WTC11 (cell line): ENCODE data around the gene PPIG. TPM values are rescaled to one million over a fixed set of nuclear protein-coding genes. Genes with fewer than 3 reads are reported as not detected.

Experiments used
- ATAC-seq: fragments of 200-7000 bp; cut with Tn5 transposase; 2 replicates; pipeline ENCODE4 v1.10.0; 2021; ENCODE audit warnings: mild to moderate bottlenecking, moderate library complexity
- CTCF ChIA-PET: fragments of 300-600 bp; sonication (Branson Sonifier 250); formaldehyde crosslinking; loops from one replicate; lab custom pipeline; 2021; ENCODE audit warnings: antibody characterized with exemption; lab: Charles Lee
- POLR2A ChIA-PET: fragments of 350-600 bp; sonication (Branson Sonifier 250); formaldehyde crosslinking; loops from one replicate; lab custom pipeline; 2021; ENCODE audit warnings: antibody characterized with exemption; lab: Charles Lee
- DNase-seq: peaks from one replicate; pipeline ENCODE4 v3.0.0; 2021; ENCODE audit warnings: low spot score
- H3K27ac Mint-ChIP-seq: 2 replicates; pipeline ENCODE4 v1.8.0; 2021; ENCODE audit warnings: mixed read lengths
- H3K27me3 Mint-ChIP-seq: 2 replicates; pipeline ENCODE4 v1.8.0; 2021; ENCODE audit warnings: low read depth, mild to moderate bottlenecking, moderate library complexity, mixed read lengths
- H3K36me3 Mint-ChIP-seq: 2 replicates; pipeline ENCODE4 v1.8.0; 2021; ENCODE audit warnings: mixed read lengths
- H3K4me1 Mint-ChIP-seq: 2 replicates; pipeline ENCODE4 v1.8.0; 2022; ENCODE audit warnings: mixed read lengths
- H3K4me3 Mint-ChIP-seq: 2 replicates; pipeline ENCODE4 v1.8.0; 2021; ENCODE audit warnings: mild to moderate bottlenecking, moderate library complexity, mixed read lengths
- H3K9me3 Mint-ChIP-seq: 2 replicates; pipeline ENCODE4 v1.8.0; 2021; ENCODE audit warnings: mixed read lengths
- ATF1 ChIP-seq: sonication (generic); formaldehyde crosslinking; IDR thresholded peaks from 2 replicates; pipeline ENCODE4 v1.8.1; 2023; ENCODE audit warnings: mild to moderate bottlenecking, moderate library complexity, missing genetic modification reagents
- EMX1 ChIP-seq: fragments of 250-450 bp; sonication (Bioruptor Pico); IDR thresholded peaks from 2 replicates; pipeline ENCODE4 v1.8.0; 2021; ENCODE audit warnings: mild to moderate bottlenecking
- ERG ChIP-seq: fragments of 250-450 bp; sonication (Bioruptor Pico); IDR thresholded peaks from 2 replicates; pipeline ENCODE4 v1.8.0; 2021; ENCODE audit warnings: mild to moderate bottlenecking
- ETV6 ChIP-seq: sonication (generic); formaldehyde crosslinking; IDR thresholded peaks from 2 replicates; pipeline ENCODE4 v1.8.1; 2022; ENCODE audit warnings: mild to moderate bottlenecking, missing genetic modification reagents
- FOXK1 ChIP-seq: sonication (generic); formaldehyde crosslinking; IDR thresholded peaks from 2 replicates; pipeline ENCODE4 v1.8.0; 2022; ENCODE audit warnings: mild to moderate bottlenecking, moderate library complexity, missing genetic modification reagents
- FOXP1 ChIP-seq: sonication (generic); formaldehyde crosslinking; IDR thresholded peaks from 2 replicates; pipeline ENCODE4 v1.8.0; 2022; ENCODE audit warnings: missing genetic modification reagents, mild to moderate bottlenecking, moderate library complexity, borderline replicate concordance
- GRHL2 ChIP-seq: fragments of 250-450 bp; sonication (Bioruptor Pico); IDR thresholded peaks from 2 replicates; pipeline ENCODE4 v1.8.0; 2022; ENCODE audit warnings: mild to moderate bottlenecking, moderate library complexity; ENCODE audit not compliant: insufficient replicate concordance, severe bottlenecking
- GTF2I ChIP-seq: fragments of 250-450 bp; sonication (Bioruptor Pico); conservative IDR thresholded peaks from 2 replicates; pipeline ENCODE4 v1.4.0; 2021; ENCODE audit warnings: mild to moderate bottlenecking
- HMGA2 ChIP-seq: fragments of 250-450 bp; sonication (Bioruptor Pico); IDR thresholded peaks from 2 replicates; pipeline ENCODE4 v1.4.0; 2021; ENCODE audit warnings: mild to moderate bottlenecking, moderate library complexity
- NR3C1 ChIP-seq: sonication (generic); formaldehyde crosslinking; conservative IDR thresholded peaks from 2 replicates; pipeline ENCODE4 v1.8.1; 2023; ENCODE audit warnings: low read depth, mild to moderate bottlenecking, missing genetic modification reagents
- ZBTB43 ChIP-seq: sonication (generic); formaldehyde crosslinking; IDR thresholded peaks from 2 replicates; pipeline ENCODE4 v1.8.1; 2023; ENCODE audit warnings: mild to moderate bottlenecking, missing genetic modification reagents
- ZNF138 ChIP-seq: sonication (generic); formaldehyde crosslinking; conservative IDR thresholded peaks from 2 replicates; pipeline ENCODE4 v1.8.1; 2022; ENCODE audit warnings: mild to moderate bottlenecking, moderate library complexity, missing genetic modification reagents
- ZNF317 ChIP-seq: sonication (generic); formaldehyde crosslinking; IDR thresholded peaks from 2 replicates; pipeline ENCODE4 v1.8.1; 2023; ENCODE audit warnings: low read depth, mild to moderate bottlenecking, moderate library complexity, missing genetic modification reagents, borderline replicate concordance
- ZNF671 ChIP-seq: fragments of 250-450 bp; sonication (Bioruptor Pico); IDR thresholded peaks from 2 replicates; pipeline ENCODE4 v1.8.0; 2021; ENCODE audit warnings: mild to moderate bottlenecking
- total RNA-seq: library from RNA; stranded (reverse); gene quantifications from 3 replicates; pipeline ENCODE4 v1.2.3, GENCODE V29; 2021
- TF ChIP-seq, protein P1 (sequence below): sonication (generic); formaldehyde crosslinking; IDR thresholded peaks from 2 replicates; pipeline ENCODE4 v1.8.1; 2022; ENCODE audit warnings: low read depth, mild to moderate bottlenecking, moderate library complexity, missing genetic modification reagents, borderline replicate concordance
- TF ChIP-seq, protein P2 (sequence below): sonication (generic); formaldehyde crosslinking; IDR thresholded peaks from 2 replicates; pipeline ENCODE4 v1.8.0; 2023; ENCODE audit warnings: missing genetic modification reagents
- TF ChIP-seq, protein P3 (sequence below): fragments of 250-450 bp; sonication (Bioruptor Pico); IDR thresholded peaks from 2 replicates; pipeline ENCODE4 v1.9.0; 2021; ENCODE audit warnings: mild to moderate bottlenecking

Gene PPIG
- total RNA-seq, 1 experiment from 2014 or later, result 77.7 TPM

DNA sequence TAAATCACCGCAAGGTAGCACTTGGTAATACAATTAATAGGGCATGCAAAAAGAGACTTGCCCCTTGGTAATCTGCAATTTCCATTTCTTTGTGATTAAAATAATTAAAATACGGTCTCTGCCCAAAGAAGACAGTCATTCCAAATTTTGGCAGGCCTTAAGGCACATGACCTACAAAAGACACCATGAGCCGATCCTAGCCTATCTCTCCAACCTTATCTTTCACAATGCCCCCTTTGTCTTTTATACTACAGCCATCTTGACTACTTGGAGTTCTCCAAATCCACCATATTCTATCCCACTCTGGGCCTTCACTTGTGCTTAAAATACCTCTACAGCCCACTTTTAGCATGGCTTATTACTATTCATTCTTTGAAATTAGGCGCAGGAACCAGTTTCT, 86.8 kb downstream of the PPIG start (continued):
- TF ChIP-seq, protein P1, sequence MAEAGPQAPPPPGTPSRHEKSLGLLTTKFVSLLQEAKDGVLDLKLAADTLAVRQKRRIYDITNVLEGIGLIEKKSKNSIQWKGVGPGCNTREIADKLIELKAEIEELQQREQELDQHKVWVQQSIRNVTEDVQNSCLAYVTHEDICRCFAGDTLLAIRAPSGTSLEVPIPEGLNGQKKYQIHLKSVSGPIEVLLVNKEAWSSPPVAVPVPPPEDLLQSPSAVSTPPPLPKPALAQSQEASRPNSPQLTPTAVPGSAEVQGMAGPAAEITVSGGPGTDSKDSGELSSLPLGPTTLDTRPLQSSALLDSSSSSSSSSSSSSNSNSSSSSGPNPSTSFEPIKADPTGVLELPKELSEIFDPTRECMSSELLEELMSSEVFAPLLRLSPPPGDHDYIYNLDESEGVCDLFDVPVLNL (CRISPR knock-in tag), result no peak
- no peak for TF ChIP-seq ZBTB43 (CRISPR knock-in tag)

GRCh38 chr2:169672406-169672805, 88.3 kb downstream of the PPIG start:
- Mint-ChIP-seq H3K4me1 (peaks cover 16% of the 10 kb centered on the region), H3K36me3 (no peaks in the 10 kb centered on the region), H3K27ac (no peak overlapping the region), H3K27me3 (no peaks in the 10 kb centered on the region; the same call in 1 of the 2 replicates), H3K9me3 (no peaks in the 10 kb centered on the region), H3K4me3 (no peak overlapping the region)
- ChIA-PET POLR2A (no interaction called here), CTCF (interaction anchor here (1.6 kb wide), 1 partner anchor 118 kb away, joined by 5 read pairs; no protein-coding TSS in a partner anchor)
- ATAC-seq (no peak), DNase-seq (no peak)
- no peak for TF ChIP-seq GRHL2 (CRISPR knock-in tag)
- no peak for TF ChIP-seq EMX1 (CRISPR knock-in tag)

GRCh38 chr2:169673106-169673505, 89.0 kb downstream of the PPIG start:
- TF ChIP-seq ZNF317 (no peak), FOXP1 (CRISPR knock-in tag) (no peak), ERG (CRISPR knock-in tag) (no peak), NR3C1 (CRISPR knock-in tag) (no peak), GTF2I (no peak), ZNF138 (CRISPR knock-in tag) (no peak), ATF1 (CRISPR knock-in tag) (no peak), ZNF671 (CRISPR knock-in tag) (no peak), ETV6 (CRISPR knock-in tag) (no peak), HMGA2 (CRISPR knock-in tag) (no peak), FOXK1 (CRISPR knock-in tag) (no peak)
- TF ChIP-seq, protein P2, sequence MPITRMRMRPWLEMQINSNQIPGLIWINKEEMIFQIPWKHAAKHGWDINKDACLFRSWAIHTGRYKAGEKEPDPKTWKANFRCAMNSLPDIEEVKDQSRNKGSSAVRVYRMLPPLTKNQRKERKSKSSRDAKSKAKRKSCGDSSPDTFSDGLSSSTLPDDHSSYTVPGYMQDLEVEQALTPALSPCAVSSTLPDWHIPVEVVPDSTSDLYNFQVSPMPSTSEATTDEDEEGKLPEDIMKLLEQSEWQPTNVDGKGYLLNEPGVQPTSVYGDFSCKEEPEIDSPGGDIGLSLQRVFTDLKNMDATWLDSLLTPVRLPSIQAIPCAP (CRISPR knock-in tag), result no peak
- TF ChIP-seq, protein P3, sequence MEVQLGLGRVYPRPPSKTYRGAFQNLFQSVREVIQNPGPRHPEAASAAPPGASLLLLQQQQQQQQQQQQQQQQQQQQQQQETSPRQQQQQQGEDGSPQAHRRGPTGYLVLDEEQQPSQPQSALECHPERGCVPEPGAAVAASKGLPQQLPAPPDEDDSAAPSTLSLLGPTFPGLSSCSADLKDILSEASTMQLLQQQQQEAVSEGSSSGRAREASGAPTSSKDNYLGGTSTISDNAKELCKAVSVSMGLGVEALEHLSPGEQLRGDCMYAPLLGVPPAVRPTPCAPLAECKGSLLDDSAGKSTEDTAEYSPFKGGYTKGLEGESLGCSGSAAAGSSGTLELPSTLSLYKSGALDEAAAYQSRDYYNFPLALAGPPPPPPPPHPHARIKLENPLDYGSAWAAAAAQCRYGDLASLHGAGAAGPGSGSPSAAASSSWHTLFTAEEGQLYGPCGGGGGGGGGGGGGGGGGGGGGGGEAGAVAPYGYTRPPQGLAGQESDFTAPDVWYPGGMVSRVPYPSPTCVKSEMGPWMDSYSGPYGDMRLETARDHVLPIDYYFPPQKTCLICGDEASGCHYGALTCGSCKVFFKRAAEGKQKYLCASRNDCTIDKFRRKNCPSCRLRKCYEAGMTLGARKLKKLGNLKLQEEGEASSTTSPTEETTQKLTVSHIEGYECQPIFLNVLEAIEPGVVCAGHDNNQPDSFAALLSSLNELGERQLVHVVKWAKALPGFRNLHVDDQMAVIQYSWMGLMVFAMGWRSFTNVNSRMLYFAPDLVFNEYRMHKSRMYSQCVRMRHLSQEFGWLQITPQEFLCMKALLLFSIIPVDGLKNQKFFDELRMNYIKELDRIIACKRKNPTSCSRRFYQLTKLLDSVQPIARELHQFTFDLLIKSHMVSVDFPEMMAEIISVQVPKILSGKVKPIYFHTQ (CRISPR knock-in tag), result no peak
- TF ChIP-seq, all 79 proteins: peak for 0
- Mint-ChIP-seq H3K9me3 (no peaks in the 10 kb centered on the region), H3K36me3 (no peaks in the 10 kb centered on the region), H3K4me1 (peaks cover 16% of the 10 kb centered on the region), H3K4me3 (no peak overlapping the region), H3K27ac (no peak overlapping the region), H3K27me3 (no peaks in the 10 kb centered on the region; the same call in 1 of the 2 replicates)
- DNase-seq (no peak), ATAC-seq (no peak)
- ChIA-PET POLR2A (no interaction called here), CTCF (interaction anchor here (1.6 kb wide), 1 partner anchor 117 kb away, joined by 5 read pairs; no protein-coding TSS in a partner anchor)
